SK-N-MC (cell line): ENCODE measurements around the gene RBKS.
"Not testable (repeated sequence)": the region's sequence is repeated elsewhere in the genome, so short reads cannot be mapped to it uniquely, and the experiment has no call there.

Experiments
- DNase-seq: peaks from one replicate; pipeline ENCODE4 v3.0.0-alpha.2; 2011; ENCODE audit warnings: low read depth, low spot score
- H3K27ac ChIP-seq: fragments of 200-600 bp; sonication (generic); 2 replicates; pipeline ENCODE4 v1.5.1; 2016; ENCODE audit warnings: mixed run types
- H3K36me3 ChIP-seq: fragments of 200-600 bp; sonication (generic); 2 replicates; pipeline ENCODE4 v1.6.1; 2017; ENCODE audit warnings: antibody characterized with exemption, low read length, mixed read lengths; ENCODE audit not compliant: insufficient read depth
- H3K4me3 ChIP-seq: fragments of 200-600 bp; sonication (generic); 2 replicates; pipeline ENCODE4 v1.5.1; 2016
- H3K9ac ChIP-seq: fragments of 200-600 bp; sonication (generic); 2 replicates; pipeline ENCODE4 v1.8.0; 2017; ENCODE audit warnings: mixed run types, mixed read lengths; ENCODE audit not compliant: insufficient read length
- H3K9me3 ChIP-seq: fragments of 200-600 bp; sonication (generic); 2 replicates; pipeline ENCODE4 v1.6.1; 2017; ENCODE audit warnings: low read depth, mild to moderate bottlenecking, antibody characterized with exemption, low read length, moderate library complexity, mixed read lengths
- EZH2 ChIP-seq: fragments of 200-600 bp; sonication (generic); IDR thresholded peaks from one replicate; pipeline ENCODE4 v1.6.1; 2017; ENCODE audit warnings: antibody characterized with exemption
- FOXP2 ChIP-seq: optimal IDR thresholded peaks from 2 replicates; pipeline ENCODE3; 2011; ENCODE audit warnings: mild to moderate bottlenecking, moderate library complexity; ENCODE audit not compliant: insufficient read depth; ENCODE audit errors: extremely low read length, control extremely low read depth
- POLR2AphosphoS5 ChIP-seq: IDR thresholded peaks from 2 replicates; pipeline ENCODE4 v1.6.1; 2012; ENCODE audit warnings: mild to moderate bottlenecking, low read depth, low read length, borderline replicate concordance

Gene RBKS

GRCh38 chr2:27746325-27746724 lies 143.9 kb downstream of the RBKS start:
- TF ChIP-seq FOXP2 (no peak), POLR2AphosphoS5 (no peak), EZH2 (no peak)
- H3K4me3 ChIP-seq = no peak overlapping the region
- H3K9ac ChIP-seq = no peak overlapping the region
- no peaks in the 10 kb centered on the region for H3K36me3 ChIP-seq
- no peaks in the 10 kb centered on the region for H3K9me3 ChIP-seq
- H3K27ac ChIP-seq = no peak overlapping the region
- DNase-seq = no peak

DNA sequence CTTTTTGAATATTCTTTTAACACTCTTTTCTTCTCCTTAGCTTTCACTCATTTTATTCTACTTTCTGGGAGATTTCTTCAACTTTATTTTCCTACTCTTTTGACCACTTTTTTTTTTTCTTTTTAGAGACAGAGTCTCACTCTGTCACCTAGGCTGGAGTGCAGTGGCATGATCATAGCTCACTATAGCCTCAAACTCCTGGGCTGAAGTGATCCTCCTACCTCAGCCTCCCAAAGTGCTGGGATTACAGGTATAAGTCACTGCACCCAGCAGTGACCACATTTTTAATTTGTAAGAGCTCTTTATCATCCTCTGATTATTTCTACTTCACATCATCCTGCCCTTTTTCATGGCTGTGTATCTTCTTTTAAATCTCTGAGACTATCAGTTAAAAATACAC lies 144.7 kb downstream of the RBKS start:
- H3K27ac ChIP-seq, H3K4me3 ChIP-seq, H3K9me3 ChIP-seq, H3K9ac ChIP-seq, H3K36me3 ChIP-seq, DNase-seq: not testable (repeated sequence)

DNA sequence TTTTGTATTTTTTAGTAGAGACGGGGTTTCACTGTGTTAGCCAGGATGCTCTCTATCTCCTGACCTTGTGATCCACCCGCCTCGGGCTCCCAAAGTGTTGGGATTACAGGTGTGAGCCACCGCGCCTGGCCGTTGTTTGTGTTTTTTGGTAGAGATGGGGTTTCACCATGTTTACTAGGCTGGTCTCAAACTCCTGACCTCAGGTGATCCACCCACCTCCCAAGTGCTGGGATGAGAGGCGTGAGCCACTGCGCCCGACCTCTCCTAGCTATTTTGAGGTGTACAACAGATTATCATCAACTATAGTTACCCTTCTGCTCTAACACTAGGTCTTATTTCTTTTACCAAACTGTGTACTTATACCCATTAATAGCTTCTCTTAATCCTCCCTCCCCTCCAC lies 147.6 kb downstream of the RBKS start:
- H3K36me3 ChIP-seq = no peaks in the 10 kb centered on the region
- no peak for TF ChIP-seq POLR2AphosphoS5
- no peak for TF ChIP-seq FOXP2
- no peak for TF ChIP-seq EZH2

DNA sequence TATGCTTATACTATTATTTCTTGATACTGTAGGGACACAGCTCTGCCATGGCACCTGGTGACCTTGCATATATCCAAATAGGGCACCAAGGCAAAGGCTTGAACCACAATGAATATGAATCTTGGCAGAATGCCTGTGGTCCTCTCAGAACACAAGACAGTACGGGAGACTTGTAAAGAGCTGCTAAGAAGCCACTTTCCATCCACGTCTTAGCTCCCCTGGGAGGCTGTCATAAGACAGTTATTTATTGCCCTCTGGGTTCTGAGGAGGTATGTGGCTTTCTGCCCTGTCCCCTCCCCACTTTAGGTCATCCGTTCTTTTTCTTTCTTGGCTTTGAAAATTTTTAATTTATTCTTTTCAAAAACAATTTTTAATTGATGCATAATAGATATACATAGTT lies 148.5 kb downstream of the RBKS start:
- Histone ChIP-seq H3K27ac (no peak overlapping the region), H3K4me3 (no peak overlapping the region), H3K9me3 (no peaks in the 10 kb centered on the region), H3K9ac (no peak overlapping the region), H3K36me3 (no peaks in the 10 kb centered on the region)
- no peak for DNase-seq
- TF ChIP-seq POLR2AphosphoS5 = no peak
- no peak for TF ChIP-seq FOXP2
- no peak for TF ChIP-seq EZH2

More for the DNA sequence above, 147.6 kb downstream of the RBKS start:
- DNase-seq = no peak
- no peak overlapping the region for H3K4me3 ChIP-seq
- H3K27ac ChIP-seq = no peak overlapping the region
- H3K9me3 ChIP-seq = no peaks in the 10 kb centered on the region
- H3K9ac ChIP-seq = no peak overlapping the region

DNA sequence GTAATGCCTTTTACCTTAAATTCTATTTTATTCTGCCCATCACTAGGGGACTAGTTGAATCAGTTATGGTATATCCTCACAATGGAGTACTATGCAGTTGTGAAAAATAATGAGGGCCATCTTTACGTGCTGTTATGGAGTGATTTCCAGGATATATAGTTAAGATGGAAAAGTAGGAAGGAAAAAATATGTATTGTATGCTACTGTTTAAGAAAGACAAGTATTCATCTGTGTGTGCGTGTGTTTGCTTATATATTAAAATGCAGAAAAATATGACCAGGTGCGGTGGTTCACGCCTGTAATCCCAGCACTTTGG lies 151.2 kb downstream of the RBKS start:
- TF ChIP-seq POLR2AphosphoS5 (no peak), FOXP2 (no peak), EZH2 (no peak)

GRCh38 chr2:27738349-27739057 lies 151.7 kb downstream of the RBKS start:
- no peaks in the 10 kb centered on the region for H3K36me3 ChIP-seq
- no peaks in the 10 kb centered on the region for H3K9me3 ChIP-seq
- H3K9ac ChIP-seq = no peak overlapping the region
- no peak for DNase-seq
- H3K27ac ChIP-seq = no peak overlapping the region
- TF ChIP-seq FOXP2 (no peak), EZH2 (no peak), POLR2AphosphoS5 (no peak)
- no peak overlapping the region for H3K4me3 ChIP-seq

More for the DNA sequence above, 151.2 kb downstream of the RBKS start:
- DNase-seq = no peak
- Histone ChIP-seq H3K27ac (no peak overlapping the region), H3K9ac (no peak overlapping the region), H3K4me3 (no peak overlapping the region), H3K36me3 (no peaks in the 10 kb centered on the region), H3K9me3 (no peaks in the 10 kb centered on the region)

GRCh38 chr2:27737676-27738348 lies 152.4 kb downstream of the RBKS start:
- DNase-seq = no peak
- H3K27ac ChIP-seq = no peak overlapping the region
- no peaks in the 10 kb centered on the region for H3K9me3 ChIP-seq
- TF ChIP-seq EZH2 (no peak), FOXP2 (no peak)
- H3K9ac ChIP-seq = no peak overlapping the region
- no peaks in the 10 kb centered on the region for H3K36me3 ChIP-seq
- H3K4me3 ChIP-seq = no peak overlapping the region

DNA sequence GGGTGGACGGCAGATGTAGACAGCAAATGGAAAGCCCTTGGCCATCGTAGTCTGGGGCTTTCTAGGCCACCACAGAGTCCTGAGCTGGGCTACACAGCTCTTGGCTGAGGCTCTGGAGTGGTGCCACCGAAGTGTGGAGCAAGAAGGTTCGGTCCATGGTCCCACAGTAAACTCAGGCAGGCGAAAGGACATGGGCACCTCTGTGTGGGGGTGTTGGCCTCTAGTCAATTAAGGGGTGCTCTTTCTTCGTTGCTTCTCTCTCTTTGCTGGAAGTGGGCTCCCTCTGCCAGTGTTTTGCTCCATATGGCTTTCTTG lies 153.3 kb downstream of the RBKS start:
- Histone ChIP-seq H3K4me3 (no peak overlapping the region), H3K36me3 (no peaks in the 10 kb centered on the region), H3K9ac (no peak overlapping the region), H3K27ac (no peak overlapping the region), H3K9me3 (no peaks in the 10 kb centered on the region)
- no peak for TF ChIP-seq EZH2
- TF ChIP-seq FOXP2 = no peak
- no peak for TF ChIP-seq POLR2AphosphoS5
- no peak for DNase-seq

GRCh38 chr2:27736031-27736889 lies 153.9 kb downstream of the RBKS start:
- H3K27ac ChIP-seq = no peak overlapping the region
- H3K9ac ChIP-seq = no peak overlapping the region
- H3K4me3 ChIP-seq = no peak overlapping the region

More at GRCh38 chr2:27736031-27736889, 153.9 kb downstream of the RBKS start:
- TF ChIP-seq FOXP2 = no peak
- no peak for TF ChIP-seq POLR2AphosphoS5
- no peak for TF ChIP-seq EZH2
- H3K9me3 ChIP-seq = no peaks in the 10 kb centered on the region
- no peaks in the 10 kb centered on the region for H3K36me3 ChIP-seq
- no peak for DNase-seq
